Measurements from ENCODE around the gene EML4. TPM values are rescaled to one million over a fixed set of nuclear protein-coding genes. Genes with fewer than 3 reads are reported as not detected.
"Not testable (repeated sequence)": the region's sequence is repeated elsewhere in the genome, so short reads cannot be mapped to it uniquely, and the experiment has no call there.

EML4 gene
- total RNA-seq, 1 experiment from 2014 or later: 128 TPM

GRCh38 chr2:42132966-42133641 lies 36.0 kb upstream of the EML4 start:
- Histone ChIP-seq H3K4me1 (peaks cover 68% of the 10 kb centered on the region), H3K27me3 (no peaks in the 10 kb centered on the region), H3K36me3 (no peaks in the 10 kb centered on the region), H3K27ac (peak overlapping the region; percentile 62), H3K4me3 (peak overlapping the region; percentile 40), H3K9me3 (replicated peaks) (no peaks in the 10 kb centered on the region)
- DNase-seq: peak; percentile 95 to 96

- peak overlapping the region; percentile 40 for H3K4me3 ChIP-seq
- peak; percentile 57 to 71 for DNase-seq
- peaks cover 68% of the 10 kb centered on the region for H3K4me1 ChIP-seq
- H3K9me3 ChIP-seq (replicated peaks): no peaks in the 10 kb centered on the region
- H3K27ac ChIP-seq: peak overlapping the region; percentile 62
- H3K36me3 ChIP-seq: no peaks in the 10 kb centered on the region
- H3K27me3 ChIP-seq: no peaks in the 10 kb centered on the region
These were observed 35.4 kb upstream of the EML4 start for GRCh38 chr2:42133771-42134195.

- H3K27me3 ChIP-seq; H3K36me3 ChIP-seq; H3K4me3 ChIP-seq; DNase-seq; H3K9me3 ChIP-seq (replicated peaks); H3K27ac ChIP-seq: not testable (repeated sequence)
- peaks cover 66% of the 10 kb centered on the region for H3K4me1 ChIP-seq
These were observed 34.7 kb upstream of the EML4 start for GRCh38 chr2:42134401-42134932.

- DNase-seq: no peak
- H3K27ac ChIP-seq: no peak overlapping the region
- no peak overlapping the region for H3K4me3 ChIP-seq
- no peaks in the 10 kb centered on the region for H3K36me3 ChIP-seq
- peaks cover 62% of the 10 kb centered on the region for H3K4me1 ChIP-seq
- H3K27me3 ChIP-seq: no peaks in the 10 kb centered on the region
- H3K9me3 ChIP-seq (replicated peaks): no peaks in the 10 kb centered on the region
These were observed 33.5 kb upstream of the EML4 start for GRCh38 chr2:42135381-42136312.

GRCh38 chr2:42136782-42137124 lies 32.4 kb upstream of the EML4 start:
- Histone ChIP-seq H3K27me3 (no peaks in the 10 kb centered on the region), H3K4me3 (no peak overlapping the region), H3K4me1 (peaks cover 65% of the 10 kb centered on the region), H3K36me3 (no peaks in the 10 kb centered on the region), H3K27ac (no peak overlapping the region), H3K9me3 (replicated peaks) (no peaks in the 10 kb centered on the region)
- no peak for DNase-seq

- no peak overlapping the region for H3K4me3 ChIP-seq
- H3K9me3 ChIP-seq (replicated peaks): no peaks in the 10 kb centered on the region
- no peaks in the 10 kb centered on the region for H3K27me3 ChIP-seq
- no peaks in the 10 kb centered on the region for H3K36me3 ChIP-seq
- DNase-seq: no peak
- no peak overlapping the region for H3K27ac ChIP-seq
- H3K4me1 ChIP-seq: peaks cover 60% of the 10 kb centered on the region
These were observed 31.9 kb upstream of the EML4 start for GRCh38 chr2:42137125-42137841.

- H3K27ac ChIP-seq: peak overlapping the region; percentile 15; the same call in 1 of the 2 replicates
- no peaks in the 10 kb centered on the region for H3K36me3 ChIP-seq
- peak; percentile 91 to 96 for DNase-seq
- no peaks in the 10 kb centered on the region for H3K9me3 ChIP-seq (replicated peaks)
- no peaks in the 10 kb centered on the region for H3K27me3 ChIP-seq
- H3K4me3 ChIP-seq: no peak overlapping the region
- H3K4me1 ChIP-seq: peaks cover 58% of the 10 kb centered on the region
These were observed 30.8 kb upstream of the EML4 start for GRCh38 chr2:42138163-42139015.

- peaks cover 54% of the 10 kb centered on the region for H3K4me1 ChIP-seq
- H3K36me3 ChIP-seq: no peaks in the 10 kb centered on the region
- no peak overlapping the region for H3K4me3 ChIP-seq
- no peak overlapping the region; the same call in 1 of the 2 replicates for H3K27ac ChIP-seq
- H3K27me3 ChIP-seq: no peaks in the 10 kb centered on the region
- no peaks in the 10 kb centered on the region for H3K9me3 ChIP-seq (replicated peaks)
- DNase-seq: no peak
These were observed 30.1 kb upstream of the EML4 start for GRCh38 chr2:42139101-42139500.

- Histone ChIP-seq H3K4me3 (no peak overlapping the region), H3K27me3 (no peaks in the 10 kb centered on the region), H3K36me3 (no peaks in the 10 kb centered on the region), H3K4me1 (peaks cover 50% of the 10 kb centered on the region), H3K9me3 (replicated peaks) (no peaks in the 10 kb centered on the region), H3K27ac (peak overlapping the region; percentile 85; the same call in 1 of the 2 replicates)
- no peak for DNase-seq
These were observed 28.7 kb upstream of the EML4 start for GRCh38 chr2:42140496-42140895.

- peak; percentile 97 to 99 for DNase-seq
- peak overlapping the region; percentile 43 for H3K4me3 ChIP-seq
- no peaks in the 10 kb centered on the region for H3K9me3 ChIP-seq (replicated peaks)
- H3K36me3 ChIP-seq: no peaks in the 10 kb centered on the region
- no peaks in the 10 kb centered on the region for H3K27me3 ChIP-seq
- peak overlapping the region; percentile 85 for H3K27ac ChIP-seq
- peaks cover 40% of the 10 kb centered on the region for H3K4me1 ChIP-seq
These were observed 27.2 kb upstream of the EML4 start for GRCh38 chr2:42141687-42142546.

- no peaks in the 10 kb centered on the region for H3K27me3 ChIP-seq
- no peaks in the 10 kb centered on the region for H3K36me3 ChIP-seq
- peaks cover 35% of the 10 kb centered on the region for H3K4me1 ChIP-seq
- peak overlapping the region; percentile 85 for H3K27ac ChIP-seq
- H3K4me3 ChIP-seq: peak overlapping the region; percentile 43
- DNase-seq: peak; percentile 70 to 75
- H3K9me3 ChIP-seq (replicated peaks): no peaks in the 10 kb centered on the region
These were observed 26.5 kb upstream of the EML4 start for GRCh38 chr2:42142547-42143184.

- no peaks in the 10 kb centered on the region for H3K36me3 ChIP-seq
- H3K4me1 ChIP-seq: peaks cover 14% of the 10 kb centered on the region
- H3K27me3 ChIP-seq: no peaks in the 10 kb centered on the region
- no peak for DNase-seq
- H3K4me3 ChIP-seq: no peak overlapping the region
- no peak overlapping the region for H3K27ac ChIP-seq
- peaks cover 7% of the 10 kb centered on the region; the same call in 1 of the 2 replicates for H3K9me3 ChIP-seq (replicated peaks)
These were observed 21.4 kb upstream of the EML4 start for GRCh38 chr2:42147641-42148274.

Measured in SJCRH30 (cell line).